GM23338 (cell line): ENCODE data around the gene ZNF277. TPM values are rescaled to one million over a fixed set of nuclear protein-coding genes. Genes with fewer than 3 reads are reported as not detected.

Source experiments
- ATAC-seq: fragments of 200-7000 bp; cut with Tn5 transposase; 3 replicates; pipeline ENCODE4 v1.9.1; 2020
- DNase-seq: peaks from one replicate; pipeline ENCODE4 v3.0.0-alpha.2; 2015; ENCODE audit warnings: low spot score
- H2AFZ ChIP-seq: fragments of 200-600 bp; sonication (generic); 2 replicates; pipeline ENCODE4 v1.8.0; 2016; ENCODE audit warnings: antibody characterized with exemption, mild to moderate bottlenecking, moderate library complexity
- H3F3A ChIP-seq: fragments of 200-600 bp; sonication (generic); replicated peaks from 2 replicates; pipeline ENCODE4 v1.8.0; 2017; ENCODE audit warnings: antibody characterized with exemption, mixed run types, low read depth
- H3K27ac ChIP-seq: fragments of 200-600 bp; sonication (generic); 2 replicates; pipeline ENCODE4 v1.6.1; 2016; ENCODE audit warnings: low read depth
- H3K27me3 ChIP-seq: fragments of 200-600 bp; sonication (generic); 2 replicates; pipeline ENCODE4 v1.8.0; 2016; ENCODE audit warnings: mild to moderate bottlenecking, mixed run types, moderate library complexity; ENCODE audit not compliant: insufficient read depth
- H3K36me3 ChIP-seq: fragments of 200-600 bp; sonication (generic); 2 replicates; pipeline ENCODE4 v1.8.0; 2016; ENCODE audit warnings: mild to moderate bottlenecking; ENCODE audit not compliant: insufficient read depth
- H3K4me1 ChIP-seq: fragments of 200-600 bp; sonication (generic); 2 replicates; pipeline ENCODE4 v1.8.0; 2016; ENCODE audit warnings: mild to moderate bottlenecking, moderate library complexity; ENCODE audit not compliant: insufficient read depth
- H3K4me2 ChIP-seq: fragments of 200-600 bp; sonication (generic); 2 replicates; pipeline ENCODE4 v1.7.1; 2017; ENCODE audit warnings: mixed run types
- H3K4me3 ChIP-seq: fragments of 200-600 bp; sonication (generic); 2 replicates; pipeline ENCODE4 v1.6.1; 2016; ENCODE audit warnings: mixed run types
- H3K79me2 ChIP-seq: fragments of 200-600 bp; sonication (generic); replicated peaks from 2 replicates; pipeline ENCODE4 v1.8.0; 2017; ENCODE audit warnings: mild to moderate bottlenecking; ENCODE audit not compliant: insufficient read depth
- H3K9me2 ChIP-seq: fragments of 200-600 bp; sonication (generic); 2 replicates; pipeline ENCODE4 v1.8.0; 2017; ENCODE audit not compliant: insufficient read depth
- H4K20me1 ChIP-seq: fragments of 200-600 bp; sonication (generic); replicated peaks from 2 replicates; pipeline ENCODE4 v1.8.0; 2017; ENCODE audit warnings: mild to moderate bottlenecking; ENCODE audit not compliant: insufficient read depth
- H3K27ac Mint-ChIP-seq: 2 replicates; pipeline ENCODE4 v1.8.0; 2020; ENCODE audit warnings: inconsistent platforms, mild to moderate bottlenecking, moderate library complexity, mixed read lengths
- H3K27me3 Mint-ChIP-seq: 3 replicates; pipeline ENCODE4 v1.8.0; 2022; ENCODE audit warnings: low read depth, mild to moderate bottlenecking, moderate library complexity, mixed read lengths, inconsistent platforms; ENCODE audit not compliant: insufficient read depth, poor library complexity
- H3K36me3 Mint-ChIP-seq: 3 replicates; pipeline ENCODE4 v1.8.0; 2021; ENCODE audit warnings: low read depth, mild to moderate bottlenecking, inconsistent platforms, moderate library complexity, mixed read lengths
- H3K4me1 Mint-ChIP-seq: 3 replicates; pipeline ENCODE4 v1.8.0; 2020; ENCODE audit warnings: mild to moderate bottlenecking, inconsistent platforms, mixed read lengths
- H3K4me3 Mint-ChIP-seq: 3 replicates; pipeline ENCODE4 v1.8.0; 2021; ENCODE audit warnings: moderate library complexity, mild to moderate bottlenecking, inconsistent platforms, mixed read lengths
- H3K9me3 Mint-ChIP-seq: 3 replicates; pipeline ENCODE4 v1.8.0; 2020; ENCODE audit warnings: moderate library complexity, mild to moderate bottlenecking, inconsistent platforms, mixed read lengths
- ETS1 ChIP-seq: IDR thresholded peaks from 2 replicates; pipeline ENCODE4 v1.6.1; 2016; ENCODE audit warnings: antibody characterized with exemption
- EZH2phosphoT487 ChIP-seq: fragments of 200-600 bp; sonication (generic); IDR thresholded peaks from one replicate; pipeline ENCODE4 v1.8.1; 2018; ENCODE audit warnings: antibody characterized with exemption; ENCODE audit not compliant: unreplicated experiment
- STAT1 ChIP-seq: IDR thresholded peaks from one replicate; pipeline ENCODE4 v1.6.1; 2016; ENCODE audit warnings: antibody characterized with exemption; ENCODE audit not compliant: unreplicated experiment
- ZNF114 ChIP-seq: fragments of 250-450 bp; sonication (Bioruptor Pico); IDR thresholded peaks from 2 replicates; pipeline ENCODE4 v1.5.0; 2020; ENCODE audit warnings: mild to moderate bottlenecking, moderate library complexity
- polyA plus RNA-seq: library from polyadenylated mRNA; unstranded; fragments of >200 nt; fragmentation: Nextera tagmentation; extraction: Ambion mirVana; gene quantifications from 2 replicates; pipeline ENCODE4 v1.2.1, GENCODE V29; 2016
- total RNA-seq: library from RNA; depleted of rRNA; stranded (reverse); fragments of >200 nt; shearing (Covaris generic); gene quantifications from 2 replicates; pipeline ENCODE4 v1.2.3, GENCODE V29; 2014
- TF ChIP-seq, protein P1 (sequence below): fragments of 250-450 bp; sonication (Bioruptor Pico); IDR thresholded peaks from 2 replicates; pipeline ENCODE4 v1.5.0; 2020; ENCODE audit warnings: mild to moderate bottlenecking, moderate library complexity
- TF ChIP-seq, protein P2 (sequence below), 2 experiments: fragments of 200-600 bp in 1 of 2; sonication (generic) in 1 of 2; conservative IDR thresholded peaks; 2 replicates each; pipeline versions ENCODE4 v1.5.1 to v1.6.1; 2016 to 2017; ENCODE audit warnings: antibody characterized with exemption in 2 of 2, low read depth in 2 of 2, mild to moderate bottlenecking in 2 of 2, moderate library complexity in 1 of 2

Gene ZNF277
- total and polyA plus RNA-seq, 2 experiments from 2014 or later: 25.4 to 28.9 TPM

DNA sequence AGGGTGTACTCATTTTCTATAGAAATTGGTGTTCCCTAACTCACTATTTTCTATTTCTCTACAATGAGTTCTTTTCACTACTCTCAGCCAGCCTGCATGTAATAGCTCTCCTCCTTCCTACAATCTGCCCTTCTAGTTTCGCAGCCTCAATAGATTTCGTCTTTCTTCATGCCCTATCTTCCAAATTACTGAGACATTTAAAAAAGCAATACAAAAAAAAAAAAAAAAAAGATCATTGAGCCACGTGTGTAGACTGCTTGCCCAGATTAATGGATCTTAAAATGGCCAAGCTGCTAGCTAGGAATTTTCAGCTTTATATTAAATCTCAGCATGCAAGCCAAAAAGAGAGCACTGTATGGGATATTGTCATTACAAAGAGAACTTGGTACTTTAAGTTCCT, 55.5 kb downstream of the ZNF277 start (continued):
- TF ChIP-seq, protein P1, sequence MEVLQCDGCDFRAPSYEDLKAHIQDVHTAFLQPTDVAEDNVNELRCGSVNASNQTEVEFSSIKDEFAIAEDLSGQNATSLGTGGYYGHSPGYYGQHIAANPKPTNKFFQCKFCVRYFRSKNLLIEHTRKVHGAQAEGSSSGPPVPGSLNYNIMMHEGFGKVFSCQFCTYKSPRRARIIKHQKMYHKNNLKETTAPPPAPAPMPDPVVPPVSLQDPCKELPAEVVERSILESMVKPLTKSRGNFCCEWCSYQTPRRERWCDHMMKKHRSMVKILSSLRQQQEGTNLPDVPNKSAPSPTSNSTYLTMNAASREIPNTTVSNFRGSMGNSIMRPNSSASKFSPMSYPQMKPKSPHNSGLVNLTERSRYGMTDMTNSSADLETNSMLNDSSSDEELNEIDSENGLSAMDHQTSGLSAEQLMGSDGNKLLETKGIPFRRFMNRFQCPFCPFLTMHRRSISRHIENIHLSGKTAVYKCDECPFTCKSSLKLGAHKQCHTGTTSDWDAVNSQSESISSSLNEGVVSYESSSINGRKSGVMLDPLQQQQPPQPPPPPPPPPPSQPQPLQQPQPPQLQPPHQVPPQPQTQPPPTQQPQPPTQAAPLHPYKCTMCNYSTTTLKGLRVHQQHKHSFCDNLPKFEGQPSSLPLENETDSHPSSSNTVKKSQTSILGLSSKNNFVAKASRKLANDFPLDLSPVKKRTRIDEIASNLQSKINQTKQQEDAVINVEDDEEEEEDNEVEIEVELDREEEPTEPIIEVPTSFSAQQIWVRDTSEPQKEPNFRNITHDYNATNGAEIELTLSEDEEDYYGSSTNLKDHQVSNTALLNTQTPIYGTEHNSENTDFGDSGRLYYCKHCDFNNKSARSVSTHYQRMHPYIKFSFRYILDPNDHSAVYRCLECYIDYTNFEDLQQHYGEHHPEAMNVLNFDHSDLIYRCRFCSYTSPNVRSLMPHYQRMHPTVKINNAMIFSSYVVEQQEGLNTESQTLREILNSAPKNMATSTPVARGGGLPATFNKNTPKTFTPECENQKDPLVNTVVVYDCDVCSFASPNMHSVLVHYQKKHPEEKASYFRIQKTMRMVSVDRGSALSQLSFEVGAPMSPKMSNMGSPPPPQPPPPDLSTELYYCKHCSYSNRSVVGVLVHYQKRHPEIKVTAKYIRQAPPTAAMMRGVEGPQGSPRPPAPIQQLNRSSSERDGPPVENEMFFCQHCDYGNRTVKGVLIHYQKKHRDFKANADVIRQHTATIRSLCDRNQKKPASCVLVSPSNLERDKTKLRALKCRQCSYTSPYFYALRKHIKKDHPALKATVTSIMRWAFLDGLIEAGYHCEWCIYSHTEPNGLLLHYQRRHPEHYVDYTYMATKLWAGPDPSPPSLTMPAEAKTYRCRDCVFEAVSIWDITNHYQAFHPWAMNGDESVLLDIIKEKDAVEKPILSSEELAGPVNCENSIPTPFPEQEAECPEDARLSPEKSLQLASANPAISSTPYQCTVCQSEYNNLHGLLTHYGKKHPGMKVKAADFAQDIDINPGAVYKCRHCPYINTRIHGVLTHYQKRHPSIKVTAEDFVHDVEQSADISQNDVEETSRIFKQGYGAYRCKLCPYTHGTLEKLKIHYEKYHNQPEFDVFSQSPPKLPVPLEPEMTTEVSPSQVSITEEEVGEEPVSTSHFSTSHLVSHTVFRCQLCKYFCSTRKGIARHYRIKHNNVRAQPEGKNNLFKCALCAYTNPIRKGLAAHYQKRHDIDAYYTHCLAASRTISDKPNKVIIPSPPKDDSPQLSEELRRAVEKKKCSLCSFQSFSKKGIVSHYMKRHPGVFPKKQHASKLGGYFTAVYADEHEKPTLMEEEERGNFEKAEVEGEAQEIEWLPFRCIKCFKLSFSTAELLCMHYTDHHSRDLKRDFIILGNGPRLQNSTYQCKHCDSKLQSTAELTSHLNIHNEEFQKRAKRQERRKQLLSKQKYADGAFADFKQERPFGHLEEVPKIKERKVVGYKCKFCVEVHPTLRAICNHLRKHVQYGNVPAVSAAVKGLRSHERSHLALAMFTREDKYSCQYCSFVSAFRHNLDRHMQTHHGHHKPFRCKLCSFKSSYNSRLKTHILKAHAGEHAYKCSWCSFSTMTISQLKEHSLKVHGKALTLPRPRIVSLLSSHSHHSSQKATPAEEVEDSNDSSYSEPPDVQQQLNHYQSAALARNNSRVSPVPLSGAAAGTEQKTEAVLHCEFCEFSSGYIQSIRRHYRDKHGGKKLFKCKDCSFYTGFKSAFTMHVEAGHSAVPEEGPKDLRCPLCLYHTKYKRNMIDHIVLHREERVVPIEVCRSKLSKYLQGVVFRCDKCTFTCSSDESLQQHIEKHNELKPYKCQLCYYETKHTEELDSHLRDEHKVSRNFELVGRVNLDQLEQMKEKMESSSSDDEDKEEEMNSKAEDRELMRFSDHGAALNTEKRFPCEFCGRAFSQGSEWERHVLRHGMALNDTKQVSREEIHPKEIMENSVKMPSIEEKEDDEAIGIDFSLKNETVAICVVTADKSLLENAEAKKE (CRISPR knock-in tag): no peak

- Mint-ChIP-seq H3K4me3 (no peak overlapping the region), H3K27me3 (no peaks in the 10 kb centered on the region), H3K4me1 (peaks cover 62% of the 10 kb centered on the region), H3K9me3 (no peaks in the 10 kb centered on the region), H3K27ac (no peak overlapping the region), H3K36me3 (no peaks in the 10 kb centered on the region)
- Histone ChIP-seq H4K20me1 (peaks cover 3% of the 10 kb centered on the region; the same call in 1 of the 2 replicates), H3K27me3 (no peaks in the 10 kb centered on the region), H3K4me2 (no peak overlapping the region), H2AFZ (no peak overlapping the region), H3K36me3 (no peaks in the 10 kb centered on the region), H3F3A (no peaks in the 10 kb centered on the region), H3K9me2 (no peaks in the 10 kb centered on the region), H3K4me3 (no peak overlapping the region), H3K4me1 (peaks cover 64% of the 10 kb centered on the region), H3K79me2 (peaks cover 47% of the 10 kb centered on the region), H3K27ac (no peak overlapping the region)
- no peak for TF ChIP-seq STAT1
- no peak for TF ChIP-seq ETS1
- TF ChIP-seq ZNF114 (CRISPR knock-in tag): no peak
- TF ChIP-seq EZH2phosphoT487: no peak
- TF ChIP-seq, protein P2, sequence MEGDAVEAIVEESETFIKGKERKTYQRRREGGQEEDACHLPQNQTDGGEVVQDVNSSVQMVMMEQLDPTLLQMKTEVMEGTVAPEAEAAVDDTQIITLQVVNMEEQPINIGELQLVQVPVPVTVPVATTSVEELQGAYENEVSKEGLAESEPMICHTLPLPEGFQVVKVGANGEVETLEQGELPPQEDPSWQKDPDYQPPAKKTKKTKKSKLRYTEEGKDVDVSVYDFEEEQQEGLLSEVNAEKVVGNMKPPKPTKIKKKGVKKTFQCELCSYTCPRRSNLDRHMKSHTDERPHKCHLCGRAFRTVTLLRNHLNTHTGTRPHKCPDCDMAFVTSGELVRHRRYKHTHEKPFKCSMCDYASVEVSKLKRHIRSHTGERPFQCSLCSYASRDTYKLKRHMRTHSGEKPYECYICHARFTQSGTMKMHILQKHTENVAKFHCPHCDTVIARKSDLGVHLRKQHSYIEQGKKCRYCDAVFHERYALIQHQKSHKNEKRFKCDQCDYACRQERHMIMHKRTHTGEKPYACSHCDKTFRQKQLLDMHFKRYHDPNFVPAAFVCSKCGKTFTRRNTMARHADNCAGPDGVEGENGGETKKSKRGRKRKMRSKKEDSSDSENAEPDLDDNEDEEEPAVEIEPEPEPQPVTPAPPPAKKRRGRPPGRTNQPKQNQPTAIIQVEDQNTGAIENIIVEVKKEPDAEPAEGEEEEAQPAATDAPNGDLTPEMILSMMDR (conservative IDR thresholded peaks at IDR 0.05; ENCODE audit: low read depth in 2 of 2): no peak
- DNase-seq (no peak), ATAC-seq (no peak)
Observed at GRCh38 chr7:112262855-112263487, 56.5 kb downstream of the ZNF277 start.
